ENCODE measurements around the gene ARHGAP26. TPM values are rescaled to one million over a fixed set of nuclear protein-coding genes. Genes with fewer than 3 reads are reported as not detected.

The ARHGAP26 gene
- total and polyA plus RNA-seq, 7 donors: 5.4 to 25.5 (median 19.1) TPM

DNA sequence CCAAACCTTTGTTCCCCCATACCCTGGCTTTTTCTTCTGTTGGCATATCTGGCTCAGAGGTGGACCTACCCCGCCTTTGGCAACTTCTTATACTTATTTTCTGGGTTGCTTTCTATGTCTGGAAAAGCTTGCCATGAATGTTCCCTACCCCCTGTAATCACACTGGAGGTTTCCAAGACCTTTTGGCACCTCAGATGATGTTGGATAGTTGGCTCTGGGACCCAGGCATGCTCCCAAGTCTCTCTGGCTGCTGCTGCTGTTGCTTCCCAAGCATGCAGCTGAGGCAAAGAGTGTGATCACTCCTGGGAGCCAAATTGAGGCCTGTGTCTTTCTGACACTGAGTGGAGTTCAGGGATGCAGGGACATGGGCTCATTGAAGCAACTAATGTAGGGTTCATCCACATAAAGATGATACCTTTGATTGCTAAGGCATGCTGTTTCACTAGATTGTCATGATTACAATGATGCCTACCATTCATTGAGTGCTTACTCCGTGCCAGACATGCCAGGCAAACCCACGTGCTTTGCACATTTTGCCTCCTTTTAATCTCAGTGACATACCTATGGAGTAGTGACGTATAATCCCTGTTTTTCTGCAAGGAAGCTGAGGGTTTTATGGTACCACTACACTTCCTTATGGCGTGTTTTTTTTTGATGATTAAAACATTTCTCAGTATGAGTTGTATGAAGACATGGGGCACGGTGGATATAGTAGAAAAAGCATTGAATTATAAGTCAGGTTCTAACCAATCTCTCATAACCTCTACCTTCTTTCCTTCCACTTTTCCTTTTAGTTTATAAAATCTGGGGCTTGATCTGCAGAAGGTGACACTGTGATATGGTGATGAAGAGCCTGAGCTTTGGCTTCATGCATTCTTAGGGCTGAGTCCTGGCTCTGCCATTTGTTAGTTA is 73.1 kb downstream of the ARHGAP26 start:
- Histone ChIP-seq H3K27me3 (no peaks in the 10 kb centered on the region), H3K27ac (peak overlapping the region in 2 of 4 donors; percentile 19 to 70), H3K4me3 (no peak overlapping the region), H3K36me3 (no peaks in the 10 kb centered on the region), H3K9me3 (no peaks in the 10 kb centered on the region), H3K4me1 (peaks cover 0 to 73% (median 69%) of the 10 kb centered on the region in 4 donors)
- DNase-seq: peak; percentile 84
- peak in 3 of 4 donors; percentile 44 to 55 (median 54) for TF ChIP-seq POLR2AphosphoS5 (IDR thresholded peaks at IDR 0.05)
- TF ChIP-seq, protein P1, sequence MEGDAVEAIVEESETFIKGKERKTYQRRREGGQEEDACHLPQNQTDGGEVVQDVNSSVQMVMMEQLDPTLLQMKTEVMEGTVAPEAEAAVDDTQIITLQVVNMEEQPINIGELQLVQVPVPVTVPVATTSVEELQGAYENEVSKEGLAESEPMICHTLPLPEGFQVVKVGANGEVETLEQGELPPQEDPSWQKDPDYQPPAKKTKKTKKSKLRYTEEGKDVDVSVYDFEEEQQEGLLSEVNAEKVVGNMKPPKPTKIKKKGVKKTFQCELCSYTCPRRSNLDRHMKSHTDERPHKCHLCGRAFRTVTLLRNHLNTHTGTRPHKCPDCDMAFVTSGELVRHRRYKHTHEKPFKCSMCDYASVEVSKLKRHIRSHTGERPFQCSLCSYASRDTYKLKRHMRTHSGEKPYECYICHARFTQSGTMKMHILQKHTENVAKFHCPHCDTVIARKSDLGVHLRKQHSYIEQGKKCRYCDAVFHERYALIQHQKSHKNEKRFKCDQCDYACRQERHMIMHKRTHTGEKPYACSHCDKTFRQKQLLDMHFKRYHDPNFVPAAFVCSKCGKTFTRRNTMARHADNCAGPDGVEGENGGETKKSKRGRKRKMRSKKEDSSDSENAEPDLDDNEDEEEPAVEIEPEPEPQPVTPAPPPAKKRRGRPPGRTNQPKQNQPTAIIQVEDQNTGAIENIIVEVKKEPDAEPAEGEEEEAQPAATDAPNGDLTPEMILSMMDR (IDR thresholded peaks at IDR 0.05): no peak
- WGBS, 2 donors: 32 to 64% methylated on average over 6 of the region's 6 CpGs
- intact Hi-C loops (cut with DNase I): no loop called here

GRCh38 chr5:142844866-142845265 is 74.7 kb downstream of the ARHGAP26 start:
- 67 to 69% methylated on average over 7 of the region's 7 CpGs for WGBS, 2 donors

DNA sequence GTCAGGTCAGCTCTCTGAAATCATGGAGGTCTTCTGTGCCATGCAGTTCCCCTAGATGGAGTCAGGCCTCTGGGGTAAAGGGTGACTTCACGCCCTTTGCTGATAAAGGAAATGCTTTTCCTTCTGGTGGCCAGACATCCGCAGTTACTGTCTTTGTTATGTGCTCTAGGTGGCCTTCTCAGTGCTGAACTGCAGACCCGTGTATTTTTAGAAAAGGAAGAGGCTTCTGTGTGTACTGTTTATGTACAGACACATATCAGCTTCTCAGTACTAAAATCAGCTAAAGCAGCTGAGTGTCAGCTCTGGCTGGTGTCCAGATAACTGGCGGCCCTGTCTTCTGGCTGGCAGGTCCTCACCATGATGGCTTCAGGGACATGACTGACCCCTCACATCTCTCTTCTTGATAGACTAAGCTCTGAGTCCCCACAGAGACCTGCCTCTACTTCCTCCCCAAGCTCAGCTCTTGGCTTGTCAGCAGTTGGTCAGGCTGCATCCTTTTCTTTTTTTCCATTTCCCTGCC is 75.3 kb downstream of the ARHGAP26 start:
- Histone ChIP-seq H3K4me3 (no peak overlapping the region), H3K4me1 (peaks cover 0 to 54% (median 47%) of the 10 kb centered on the region in 4 donors), H3K36me3 (no peaks in the 10 kb centered on the region), H3K27ac (peak overlapping the region in 3 of 4 donors; percentile 32 to 51 (median 42)), H3K9me3 (no peaks in the 10 kb centered on the region), H3K27me3 (no peaks in the 10 kb centered on the region)
- WGBS, 2 donors: 12 to 18% methylated on average over 4 of the region's 4 CpGs
- intact Hi-C loops (cut with DNase I): no loop called here
- TF ChIP-seq, protein P1 (IDR thresholded peaks at IDR 0.05): no peak
- TF ChIP-seq POLR2AphosphoS5 (IDR thresholded peaks at IDR 0.05): no peak
- no peak for TF ChIP-seq POLR2A (IDR thresholded peaks at IDR 0.05)
- TF ChIP-seq EP300 (IDR thresholded peaks at IDR 0.05): no peak
- no peak for DNase-seq

More at GRCh38 chr5:142844866-142845265, 74.7 kb downstream of the ARHGAP26 start:
- Histone ChIP-seq H3K36me3 (no peaks in the 10 kb centered on the region), H3K27me3 (no peaks in the 10 kb centered on the region), H3K9me3 (no peaks in the 10 kb centered on the region), H3K27ac (peak overlapping the region in 3 of 4 donors; percentile 32 to 51 (median 42)), H3K4me3 (no peak overlapping the region), H3K4me1 (peaks cover 0 to 60% (median 53%) of the 10 kb centered on the region in 4 donors)
- intact Hi-C loops (cut with DNase I): no loop called here
- no peak for DNase-seq
- TF ChIP-seq EP300 (IDR thresholded peaks at IDR 0.05): no peak

- Histone ChIP-seq H3K27me3 (no peaks in the 10 kb centered on the region), H3K4me1 (peaks cover 0 to 48% (median 43%) of the 10 kb centered on the region in 4 donors), H3K27ac (peak overlapping the region in 3 of 4 donors; percentile 32 to 51 (median 42)), H3K36me3 (no peaks in the 10 kb centered on the region), H3K4me3 (no peak overlapping the region), H3K9me3 (no peaks in the 10 kb centered on the region)
- 29 to 52% methylated on average over 9 of the region's 9 CpGs for WGBS, 2 donors
- TF ChIP-seq EP300 (IDR thresholded peaks at IDR 0.05) (no peak), POLR2A (IDR thresholded peaks at IDR 0.05) (no peak), POLR2AphosphoS5 (IDR thresholded peaks at IDR 0.05) (no peak)
- TF ChIP-seq, protein P1 (IDR thresholded peaks at IDR 0.05): no peak
- intact Hi-C loops (cut with DNase I): no loop called here
- no peak for DNase-seq
Observed at GRCh38 chr5:142845954-142846398, 75.8 kb downstream of the ARHGAP26 start.

DNA sequence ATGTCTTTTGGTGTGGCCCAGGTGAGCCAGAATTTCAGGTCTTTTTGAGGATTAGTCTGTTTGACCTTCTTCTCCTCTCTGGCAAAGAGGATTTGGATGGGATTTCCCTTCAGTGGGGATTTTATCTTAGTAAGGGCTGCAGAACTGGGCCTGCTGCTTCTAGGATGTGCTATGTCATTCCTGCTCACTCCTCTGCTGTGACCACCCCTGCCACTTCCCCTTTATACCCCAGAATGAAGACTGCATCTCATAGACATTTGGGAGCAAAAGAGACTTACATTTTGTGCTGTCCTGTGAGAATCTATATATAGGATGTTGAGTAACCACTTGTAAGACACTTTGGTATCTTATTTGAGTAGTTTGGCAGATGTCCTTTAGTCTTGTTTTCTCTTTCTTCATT is 76.2 kb downstream of the ARHGAP26 start:
- H3K27me3 ChIP-seq: no peaks in the 10 kb centered on the region
- intact Hi-C loops (cut with DNase I): no loop called here
- no peaks in the 10 kb centered on the region for H3K36me3 ChIP-seq
- peak overlapping the region in 2 of 4 donors; percentile 32 to 42 for H3K27ac ChIP-seq
- no peaks in the 10 kb centered on the region for H3K9me3 ChIP-seq
- H3K4me1 ChIP-seq: peaks cover 0 to 44% (median 38%) of the 10 kb centered on the region in 4 donors
- no peak overlapping the region for H3K4me3 ChIP-seq
- DNase-seq: no peak
- TF ChIP-seq EP300 (IDR thresholded peaks at IDR 0.05): no peak

All from sigmoid colon (tissue), 7 donors.